ENCODE data around the gene COMT. TPM values are rescaled to one million over a fixed set of nuclear protein-coding genes. Genes with fewer than 3 reads are reported as not detected.

COMT gene
- total and polyA plus RNA-seq, 9 of the 15 experiments (the other 6 are each of a cell fraction or from before 2014, with no cell fraction given): 12.5 to 351 (median 155) TPM

- TF ChIP-seq DNMT1 (IDR thresholded peaks at IDR 0.05) (no peak), CREM (IDR thresholded peaks at IDR 0.05; ENCODE audit: low read depth) (no peak), LARP7 (IDR thresholded peaks at IDR 0.05) (peak; percentile 97; the same call in 1 of the 2 replicates), TAF15 (IDR thresholded peaks at IDR 0.05; ENCODE audit: low read depth, low read length) (no peak), RHOXF2B (CRISPR knock-in tag; conservative IDR thresholded peaks at IDR 0.05) (no peak), HDAC8 (tag; IDR thresholded peaks at IDR 0.05) (no peak), ZBTB7A (IDR thresholded peaks at IDR 0.05; ENCODE audit: borderline replicate concordance, control insufficient read depth, low read depth, low read length) (no peak), USF2 (CRISPR knock-in tag; IDR thresholded peaks at IDR 0.05) (no peak), NCOA1 (IDR thresholded peaks at IDR 0.05; ENCODE audit: low read depth) (no peak), XRCC5 (IDR thresholded peaks at IDR 0.05; ENCODE audit: low read depth, low read length) (no peak), ELF4 (CRISPR knock-in tag; IDR thresholded peaks at IDR 0.05) (peak; percentile 87; the same call in 1 of the 2 replicates), E2F3 (CRISPR knock-in tag; IDR thresholded peaks at IDR 0.05) (no peak), BMI1 (IDR thresholded peaks at IDR 0.05; ENCODE audit: low read length) (no peak), XRCC4 (IDR thresholded peaks at IDR 0.05; ENCODE audit: extremely low read depth, insufficient read depth, insufficient read length) (no peak), ZNF384 (IDR thresholded peaks at IDR 0.05; ENCODE audit: low read depth, low read length) (no peak), CGGBP1 (CRISPR knock-in tag; IDR thresholded peaks at IDR 0.05) (no peak), ZBED1 (IDR thresholded peaks at IDR 0.05) (no peak), RREB1 (CRISPR knock-in tag; IDR thresholded peaks at IDR 0.05) (0 out of 2 replicates have a peak, but pooled peaks have one; percentile 34), FOXP4 (CRISPR knock-in tag; IDR thresholded peaks at IDR 0.05; ENCODE audit: borderline replicate concordance) (no peak), ZNF253 (CRISPR knock-in tag; conservative IDR thresholded peaks at IDR 0.05) (no peak), GTF2A2 (tag; IDR thresholded peaks at IDR 0.05) (no peak)
Observed at GRCh38 chr22:19994851-19995610, 53.5 kb downstream of the COMT start (continued).
